GM13977 (cell line): ENCODE measurements around the gene L3MBTL2.

Experiments used
- DNase-seq: peaks from one replicate; pipeline ENCODE4 v3.0.0; 2012; ENCODE audit warnings: low spot score
- in situ Hi-C: fragments of 300-500 bp; cut with MboI; formaldehyde crosslinking; loops from one replicate; pipeline ENCODE4 v1.12.0; 2022; ENCODE audit warnings: low sequenced_read_pairs, low pct_unique_long_range_greater_than_20kb, mixed read lengths, inconsistent platforms; ENCODE audit not compliant: unreplicated experiment
- TF ChIP-seq, protein P1 (sequence below): IDR thresholded peaks from 2 replicates; pipeline ENCODE4 v1.5.1; 2012; ENCODE audit warnings: mild to moderate bottlenecking, control low read depth; ENCODE audit not compliant: insufficient read depth; ENCODE audit errors: extremely low read depth, missing control alignments

L3MBTL2 gene

GRCh38 chr22:41222846-41223507 is 17.9 kb downstream of the L3MBTL2 start:
- in situ Hi-C loops = no loop called here
- TF ChIP-seq, protein P1, sequence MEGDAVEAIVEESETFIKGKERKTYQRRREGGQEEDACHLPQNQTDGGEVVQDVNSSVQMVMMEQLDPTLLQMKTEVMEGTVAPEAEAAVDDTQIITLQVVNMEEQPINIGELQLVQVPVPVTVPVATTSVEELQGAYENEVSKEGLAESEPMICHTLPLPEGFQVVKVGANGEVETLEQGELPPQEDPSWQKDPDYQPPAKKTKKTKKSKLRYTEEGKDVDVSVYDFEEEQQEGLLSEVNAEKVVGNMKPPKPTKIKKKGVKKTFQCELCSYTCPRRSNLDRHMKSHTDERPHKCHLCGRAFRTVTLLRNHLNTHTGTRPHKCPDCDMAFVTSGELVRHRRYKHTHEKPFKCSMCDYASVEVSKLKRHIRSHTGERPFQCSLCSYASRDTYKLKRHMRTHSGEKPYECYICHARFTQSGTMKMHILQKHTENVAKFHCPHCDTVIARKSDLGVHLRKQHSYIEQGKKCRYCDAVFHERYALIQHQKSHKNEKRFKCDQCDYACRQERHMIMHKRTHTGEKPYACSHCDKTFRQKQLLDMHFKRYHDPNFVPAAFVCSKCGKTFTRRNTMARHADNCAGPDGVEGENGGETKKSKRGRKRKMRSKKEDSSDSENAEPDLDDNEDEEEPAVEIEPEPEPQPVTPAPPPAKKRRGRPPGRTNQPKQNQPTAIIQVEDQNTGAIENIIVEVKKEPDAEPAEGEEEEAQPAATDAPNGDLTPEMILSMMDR = no peak
- DNase-seq = no peak

DNA sequence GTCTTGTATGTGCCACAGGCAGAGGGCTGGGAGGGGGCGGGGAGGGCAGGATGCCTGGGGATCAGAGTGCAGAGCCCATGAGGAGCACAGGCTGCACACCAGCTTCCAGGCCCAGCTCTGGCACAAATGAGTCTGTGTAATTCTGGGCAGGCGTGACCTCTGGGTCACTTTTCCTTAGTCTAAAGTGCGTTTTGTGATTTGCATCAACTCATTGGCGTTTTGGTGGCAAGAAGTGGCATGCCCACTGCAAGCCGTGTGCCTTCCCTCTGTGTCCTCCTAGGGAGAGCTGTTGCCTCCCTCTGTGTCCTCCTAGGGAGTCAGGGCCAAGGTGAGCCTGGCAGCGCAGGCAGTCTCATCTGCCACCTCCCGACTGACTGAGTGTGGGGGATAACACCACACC is 18.4 kb downstream of the L3MBTL2 start:
- in situ Hi-C loops = no loop called here
- TF ChIP-seq, protein P1 = no peak
- DNase-seq = no peak

DNA sequence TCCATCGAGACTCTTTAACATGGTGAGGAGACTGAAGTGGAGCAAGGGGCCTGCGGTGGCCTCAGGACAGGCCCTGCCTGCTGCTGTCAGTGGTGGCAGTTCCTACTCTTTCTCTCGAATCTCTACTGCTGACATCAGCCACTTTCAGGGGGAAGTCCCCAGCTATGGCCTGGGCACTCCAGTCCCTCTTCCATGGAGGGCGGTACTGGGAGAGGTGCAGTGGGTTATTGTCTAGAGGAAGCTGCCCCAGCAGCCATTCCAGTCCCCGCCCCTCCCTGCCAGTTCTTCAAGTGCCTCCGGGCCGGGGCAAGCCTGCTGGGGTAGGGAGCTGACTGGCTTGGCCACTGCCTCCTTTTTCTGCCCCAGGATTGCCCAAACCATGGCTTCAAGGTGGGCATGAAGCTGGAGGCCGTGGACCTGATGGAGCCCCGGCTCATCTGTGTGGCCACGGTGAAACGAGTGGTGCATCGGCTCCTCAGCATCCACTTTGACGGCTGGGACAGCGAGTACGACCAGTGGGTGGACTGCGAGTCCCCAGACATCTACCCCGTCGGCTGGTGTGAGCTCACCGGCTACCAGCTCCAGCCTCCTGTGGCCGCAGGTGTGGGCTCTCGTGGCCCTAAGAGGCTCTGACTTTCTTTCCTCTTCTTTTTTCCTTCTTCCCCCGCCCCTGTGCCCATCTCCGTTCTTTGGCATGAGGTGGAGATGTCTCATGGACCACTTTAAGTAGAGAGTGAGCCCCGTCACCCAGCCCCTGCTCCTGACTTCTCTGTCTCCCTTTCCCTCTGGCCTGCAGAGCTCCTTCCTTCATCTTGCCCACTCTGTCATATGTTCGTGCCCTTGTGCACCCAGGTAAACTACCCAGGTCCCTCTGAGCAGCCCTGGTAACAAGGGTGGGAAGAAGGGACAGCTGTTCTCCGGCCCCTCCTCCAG is 21.9 kb downstream of the L3MBTL2 start:
- TF ChIP-seq, protein P1 = no peak
- in situ Hi-C loops = no loop called here
- DNase-seq = no peak

GRCh38 chr22:41229215-41229614 is 24.1 kb downstream of the L3MBTL2 start:
- DNase-seq = no peak
- TF ChIP-seq, protein P1 = no peak
- in situ Hi-C loops = no loop called here

DNA sequence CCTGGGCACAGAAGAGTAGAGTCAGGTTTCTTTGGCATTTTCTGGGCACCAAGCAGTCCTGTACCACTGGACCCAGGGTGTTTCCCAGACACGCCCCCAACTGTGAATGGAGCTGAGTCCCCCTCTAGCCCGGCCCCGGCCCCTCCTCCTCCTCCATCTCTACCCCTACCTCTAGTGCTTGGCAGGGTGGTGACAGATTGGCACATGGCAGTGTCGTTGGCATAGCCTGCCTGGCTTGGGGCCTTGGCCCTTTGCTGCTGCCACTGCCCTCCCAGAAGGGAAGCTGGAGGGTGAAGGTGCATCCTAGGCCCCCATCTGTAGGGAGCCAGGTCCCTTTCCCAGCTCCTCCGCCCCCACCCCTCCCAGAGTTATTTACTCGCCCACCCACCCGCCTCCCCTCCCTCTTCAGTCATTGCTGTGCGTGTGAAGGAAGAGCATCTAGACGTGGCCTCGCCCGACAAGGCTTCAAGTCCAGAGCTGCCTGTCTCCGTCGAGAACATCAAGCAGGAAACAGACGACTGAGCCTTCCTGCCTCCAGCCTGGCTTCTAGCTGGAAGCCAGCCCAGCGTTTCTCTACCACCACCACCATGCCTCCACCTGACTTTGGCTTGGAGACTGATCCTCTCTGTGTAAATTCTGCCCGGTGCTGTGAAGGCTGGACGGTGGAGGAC is 24.8 kb downstream of the L3MBTL2 start:
- DNase-seq = no peak
- TF ChIP-seq, protein P1 = no peak
- in situ Hi-C loops = no loop called here

DNA sequence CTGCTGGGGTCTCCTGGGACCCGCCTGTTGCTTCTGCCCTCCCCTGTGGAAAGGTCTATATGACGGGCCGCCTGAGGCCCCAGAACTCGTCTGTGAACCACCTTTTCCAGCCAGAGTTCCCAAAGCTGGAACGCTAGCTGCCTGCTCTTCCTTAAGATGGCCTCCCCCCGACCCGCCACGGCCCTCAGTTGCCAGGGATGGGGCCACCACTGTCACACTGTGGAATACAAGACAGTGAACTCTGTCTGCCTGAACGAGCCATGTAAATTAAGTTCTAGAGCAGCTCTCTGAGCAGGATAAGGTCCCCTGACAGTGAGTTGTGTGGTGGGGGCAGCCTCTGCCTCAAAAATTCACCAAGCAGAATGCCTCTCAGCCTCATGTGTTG is 25.3 kb downstream of the L3MBTL2 start:
- in situ Hi-C loops = no loop called here
- DNase-seq = no peak
- TF ChIP-seq, protein P1 = no peak
